NCI-H1048 (cell line): Measurements from ENCODE around the gene KCNIP4.

Experiments
- DNase-seq: peaks from one replicate; lab custom pipeline; 2025; lab: John Stamatoyannopoulos, UW

Gene KCNIP4

GRCh38 chr4:21763855-21764254, 184.7 kb downstream of the KCNIP4 start:
- DNase-seq, result no peak

- no peak for DNase-seq
Observed at GRCh38 chr4:21757248-21757647, 191.3 kb downstream of the KCNIP4 start.

GRCh38 chr4:21753084-21753760, 195.3 kb downstream of the KCNIP4 start:
- no peak for DNase-seq

GRCh38 chr4:21752616-21753015, 196.0 kb downstream of the KCNIP4 start:
- no peak for DNase-seq

DNA sequence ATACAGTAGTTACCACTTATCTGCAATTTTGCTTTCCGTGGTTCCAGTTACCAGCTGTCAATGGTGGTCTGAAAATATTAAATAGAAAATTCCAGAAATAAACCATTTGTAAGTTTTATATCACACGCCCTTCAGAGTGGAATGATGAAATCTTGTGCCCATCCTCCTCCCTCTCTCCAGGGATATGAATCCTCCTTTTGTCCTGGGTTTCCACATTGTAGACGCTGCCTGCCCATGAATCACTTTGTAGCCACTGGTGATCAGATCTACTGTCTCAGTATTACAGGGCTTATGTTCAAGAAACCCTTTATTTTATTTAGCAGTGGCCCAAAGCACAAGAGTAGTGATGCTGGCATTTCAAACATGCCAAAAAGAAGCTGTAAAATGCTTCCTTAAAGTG, 198.6 kb downstream of the KCNIP4 start:
- no peak for DNase-seq

GRCh38 chr4:21749412-21749811, 199.2 kb downstream of the KCNIP4 start:
- DNase-seq, result no peak

DNA sequence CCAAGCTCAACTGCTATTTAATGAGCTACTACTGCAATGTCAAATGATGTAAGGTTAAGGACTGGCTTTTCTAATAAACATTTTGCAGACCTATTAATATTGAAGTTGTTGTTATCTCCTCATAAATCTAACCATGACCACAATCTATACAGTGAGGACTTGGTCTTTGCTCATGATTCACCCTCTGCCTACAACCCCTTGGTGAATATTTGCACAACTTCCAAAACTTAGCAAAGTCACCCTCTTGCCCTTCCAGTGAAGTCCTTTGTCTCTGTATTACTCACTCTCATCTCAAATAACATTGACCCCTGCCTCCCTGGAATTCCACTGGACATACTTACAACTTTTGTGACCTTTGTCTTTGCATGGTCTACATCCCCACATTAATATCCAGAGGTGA, 204.5 kb downstream of the KCNIP4 start:
- no peak for DNase-seq

GRCh38 chr4:21742326-21742725, 206.2 kb downstream of the KCNIP4 start:
- DNase-seq, result no peak

- DNase-seq, result no peak
Observed at GRCh38 chr4:21738821-21739220, 209.8 kb downstream of the KCNIP4 start.

DNA sequence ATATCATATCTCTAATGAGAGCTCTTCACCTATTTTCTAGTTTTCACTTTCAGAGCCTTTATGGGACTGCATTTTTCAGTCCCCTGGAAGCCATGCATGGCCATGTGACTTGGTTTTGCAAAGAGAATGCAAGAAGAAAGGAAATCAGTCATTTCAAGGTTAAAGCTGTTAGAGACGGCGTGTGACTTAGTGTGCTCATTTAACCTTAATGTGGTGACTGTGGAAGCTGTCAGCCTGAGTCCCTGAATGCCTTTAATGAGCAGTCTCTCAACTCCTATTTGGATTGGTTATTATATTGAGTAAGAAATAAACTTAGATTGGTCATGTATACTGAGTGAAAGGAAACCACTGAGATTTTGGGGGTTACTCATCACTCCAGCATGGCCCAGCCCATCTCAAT, 212.7 kb downstream of the KCNIP4 start:
- DNase-seq, result no peak

GRCh38 chr4:21733894-21734630, 214.5 kb downstream of the KCNIP4 start:
- no peak for DNase-seq

GRCh38 chr4:21728304-21728703, 220.3 kb downstream of the KCNIP4 start:
- no peak for DNase-seq

GRCh38 chr4:21726255-21726815, 222.2 kb downstream of the KCNIP4 start:
- DNase-seq, result no peak

DNA sequence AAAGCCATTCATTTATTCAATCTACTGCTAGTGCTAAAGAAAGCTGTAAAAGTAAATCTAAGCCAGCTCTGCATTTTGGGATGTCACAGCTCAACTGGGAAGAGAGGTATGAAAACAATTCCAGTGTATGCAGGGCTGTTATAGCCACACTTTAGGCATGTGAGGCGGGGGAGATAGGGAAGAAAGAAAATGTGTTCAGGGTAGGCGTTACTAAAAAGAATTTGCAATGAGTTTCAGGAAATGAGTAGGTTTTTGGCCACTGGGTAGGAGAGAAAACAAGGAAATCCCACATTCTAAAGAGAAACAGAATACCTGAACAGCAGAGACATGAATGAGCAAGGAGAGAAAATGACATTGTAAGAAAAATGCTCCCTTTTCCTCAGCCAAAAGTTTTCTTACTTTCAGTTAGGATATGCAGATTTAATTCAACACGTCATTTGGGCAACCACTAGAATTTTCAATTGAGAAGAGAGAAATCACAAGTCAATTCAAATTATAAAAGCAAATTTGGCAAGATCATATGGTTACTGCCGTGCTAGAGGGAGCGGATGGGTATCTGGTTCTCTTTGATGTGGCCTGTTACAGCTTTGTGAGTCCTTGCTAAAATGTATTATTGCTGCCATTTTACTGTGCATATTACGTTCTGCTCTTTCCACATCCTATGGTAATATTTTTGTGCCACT, 226.3 kb downstream of the KCNIP4 start:
- no peak for DNase-seq

DNA sequence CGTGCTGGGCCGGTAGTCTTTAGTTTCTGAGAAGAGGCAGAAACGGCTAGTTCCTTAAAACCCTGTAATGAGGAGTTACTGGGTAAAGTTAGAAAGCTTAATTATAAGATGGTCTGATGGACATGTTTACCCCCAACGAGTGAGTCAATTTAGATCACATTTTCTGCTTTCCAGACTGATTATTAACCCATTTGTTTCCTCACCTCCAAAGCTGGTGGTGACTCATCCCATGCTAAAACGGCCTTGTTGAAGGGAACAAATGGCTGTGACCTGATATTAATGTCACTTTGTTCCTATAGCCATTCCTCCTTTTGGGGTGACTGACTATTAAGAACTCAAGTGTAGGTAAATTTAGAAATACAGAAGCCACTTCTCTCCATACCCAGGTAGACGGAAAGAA, 232.0 kb downstream of the KCNIP4 start:
- no peak for DNase-seq

DNA sequence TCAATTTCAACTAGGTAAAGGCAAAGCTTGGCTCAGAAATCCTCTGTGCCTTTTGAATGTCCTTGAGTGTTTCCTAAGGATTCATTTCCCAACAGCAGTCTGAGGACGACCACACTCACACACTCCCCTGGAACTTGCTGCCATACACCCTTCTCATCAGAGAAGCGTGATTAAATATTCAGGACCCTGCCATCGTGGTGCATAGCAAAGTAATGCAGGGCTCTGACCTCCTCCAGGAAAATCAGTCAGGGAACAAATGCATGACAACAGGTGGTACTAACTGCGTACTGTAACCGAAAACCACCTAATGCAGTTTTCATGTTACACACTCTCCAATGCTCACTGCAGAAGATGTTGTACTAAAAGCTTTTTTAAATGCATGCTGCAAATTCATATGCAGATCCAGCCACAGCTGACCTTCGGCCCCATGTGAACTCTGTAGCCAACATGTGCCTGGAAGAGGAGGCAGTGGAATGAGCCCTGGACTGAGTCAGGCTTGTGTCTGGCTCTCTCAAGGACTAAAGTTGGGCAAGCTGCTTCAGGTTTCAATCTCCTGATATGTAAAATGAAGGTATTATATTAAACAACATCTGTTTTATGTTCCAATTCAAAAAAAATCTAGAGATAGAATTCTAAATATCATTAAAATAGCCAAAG, 238.3 kb downstream of the KCNIP4 start:
- no peak for DNase-seq

DNA sequence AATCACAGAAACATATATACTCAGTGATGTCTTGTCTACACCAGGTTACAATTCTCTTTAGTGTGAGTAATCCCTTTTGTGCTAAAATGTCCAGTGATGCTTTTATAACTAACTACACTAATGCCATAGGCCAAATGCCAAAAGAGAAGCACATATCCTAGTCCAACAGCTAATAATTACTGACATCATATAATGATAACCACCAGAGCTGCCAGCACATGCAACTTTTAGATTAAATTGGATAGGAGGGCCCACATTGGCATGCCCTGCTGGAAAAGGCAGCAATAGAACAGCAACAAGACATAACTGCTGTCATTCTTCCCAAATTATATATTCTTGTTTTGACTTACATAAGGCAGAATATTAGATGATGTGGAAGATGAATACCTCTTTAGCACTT, 238.8 kb downstream of the KCNIP4 start:
- no peak for DNase-seq

GRCh38 chr4:21709031-21709430, 239.5 kb downstream of the KCNIP4 start:
- DNase-seq, result no peak

- no peak for DNase-seq
Observed at GRCh38 chr4:21699446-21699845, 249.1 kb downstream of the KCNIP4 start.

DNA sequence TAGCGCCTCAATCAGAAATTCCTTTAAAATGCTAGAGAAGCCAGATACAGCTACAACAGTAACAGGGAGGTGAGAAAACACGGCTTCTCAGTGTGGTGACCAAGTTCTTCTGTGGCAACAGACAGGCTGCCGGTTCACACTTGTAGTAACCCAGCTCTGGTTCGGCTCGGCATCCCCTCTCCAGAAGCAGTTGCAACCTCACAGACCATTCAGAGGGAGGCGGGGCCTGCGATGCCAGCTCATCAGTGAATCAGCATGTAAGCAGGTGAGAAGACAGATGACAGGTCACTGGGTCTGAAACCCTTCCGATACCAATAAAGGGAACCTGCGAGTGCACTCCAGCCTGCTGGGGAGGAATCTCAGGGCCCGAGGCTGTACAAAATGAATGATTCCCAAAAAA, 251.0 kb downstream of the KCNIP4 start:
- DNase-seq, result no peak

DNA sequence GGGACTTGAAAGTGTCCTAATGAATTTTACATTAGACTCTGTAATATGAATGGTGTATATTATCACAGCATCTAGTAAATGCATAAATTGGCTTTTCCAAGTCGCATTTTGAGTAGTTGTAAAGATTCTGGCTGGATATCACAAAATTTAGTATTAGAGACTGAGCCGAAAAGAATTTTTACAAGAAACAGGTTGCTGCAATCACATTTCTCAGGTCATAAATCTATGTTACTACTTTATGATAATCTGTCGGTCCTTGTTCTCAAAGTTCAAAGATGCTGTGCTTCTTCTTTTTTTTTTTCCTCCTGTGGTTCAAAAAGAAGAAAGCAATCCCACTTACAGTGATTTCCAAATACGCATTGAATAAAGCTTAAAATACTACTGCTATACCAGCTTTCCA, 253.4 kb downstream of the KCNIP4 start:
- DNase-seq, result no peak

DNA sequence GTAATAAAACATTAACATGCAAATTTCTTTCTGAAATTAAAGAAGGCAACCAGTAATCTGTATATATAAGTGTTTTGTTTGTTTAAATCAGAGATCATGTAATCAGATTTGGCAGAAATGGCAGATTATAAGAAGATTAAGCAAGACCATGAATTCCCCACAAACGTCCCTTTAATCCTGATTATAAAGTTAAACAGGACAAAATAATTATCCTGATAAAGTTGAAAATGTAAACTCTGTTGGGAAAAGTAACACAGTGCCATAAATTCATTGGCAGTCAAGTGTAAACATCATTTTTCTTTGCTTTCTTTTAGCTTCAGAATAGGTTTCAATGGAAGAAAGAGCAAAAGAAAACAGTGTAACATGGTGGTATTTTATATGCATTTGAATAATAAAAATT, 256.3 kb downstream of the KCNIP4 start:
- DNase-seq, result no peak
